HL-60/S4 treated with retinoic acid at 250 ng/mL for 4 days and 3 days (cell line): ENCODE data around the gene PCGF2.

Experiments
- in situ Hi-C: fragments of 300-500 bp; cut with MboI; formaldehyde crosslinking; loops from 2 replicates; pipeline ENCODE4 v1.7.0; 2022; ENCODE audit warnings: low sequenced_read_pairs

The PCGF2 gene

DNA sequence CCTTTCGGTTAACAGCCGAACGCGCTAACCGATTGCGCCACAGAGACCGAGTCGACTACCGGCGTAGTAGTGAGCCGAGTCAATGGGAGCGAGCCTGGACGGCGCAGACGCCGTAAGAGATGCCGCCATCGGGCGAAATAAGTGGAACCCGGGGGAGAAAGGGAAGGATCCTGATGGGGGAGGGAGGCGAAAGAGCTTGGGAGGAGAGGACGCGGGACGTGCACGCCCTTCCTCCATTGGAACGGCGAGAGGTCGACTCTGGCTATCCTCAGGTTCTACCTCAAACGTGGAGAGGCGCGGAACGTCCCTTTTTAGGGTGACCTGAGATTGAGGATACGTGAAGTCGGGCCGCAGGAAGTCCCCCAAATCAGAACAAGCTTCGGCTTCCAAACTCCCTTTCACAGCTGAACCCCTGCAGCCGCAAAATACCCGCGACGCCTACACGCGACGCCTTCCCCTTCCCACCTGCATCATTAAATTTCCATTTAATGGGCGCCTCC lies 3.7 kb upstream of the PCGF2 start:
- in situ Hi-C loops = no loop called here

DNA sequence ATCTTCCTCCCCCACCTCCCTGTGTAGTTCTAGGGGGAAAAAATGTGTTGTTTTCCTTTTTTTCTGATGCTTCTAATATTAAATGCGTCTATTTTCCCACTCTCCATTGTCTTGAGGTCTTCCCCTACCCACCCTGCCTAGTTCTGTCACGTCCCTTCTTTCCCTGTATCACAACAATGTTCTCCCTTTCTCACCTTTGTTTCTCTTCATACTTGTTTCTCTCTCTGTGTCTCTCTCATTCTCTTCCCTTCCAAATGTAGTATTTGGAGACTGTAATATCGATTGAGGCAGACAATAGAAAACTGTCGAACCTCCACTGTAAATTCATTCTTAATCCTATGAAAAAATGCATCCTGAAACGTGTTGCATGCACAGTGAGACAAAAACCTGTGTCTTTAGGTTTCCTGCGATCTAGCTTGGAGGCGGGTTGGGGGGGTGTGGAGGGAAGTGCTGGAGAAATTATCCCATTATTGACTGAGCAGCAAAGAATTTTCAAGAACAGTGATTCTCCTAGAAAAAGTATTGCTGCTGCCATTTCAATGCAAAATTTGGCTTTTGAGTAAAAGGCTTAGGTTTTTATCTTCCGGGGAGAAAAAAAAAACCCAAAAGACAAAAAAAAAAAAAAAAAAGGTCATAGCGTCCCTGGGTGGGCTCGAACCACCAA lies 3.1 kb upstream of the PCGF2 start:
- in situ Hi-C loops = no loop called here

DNA sequence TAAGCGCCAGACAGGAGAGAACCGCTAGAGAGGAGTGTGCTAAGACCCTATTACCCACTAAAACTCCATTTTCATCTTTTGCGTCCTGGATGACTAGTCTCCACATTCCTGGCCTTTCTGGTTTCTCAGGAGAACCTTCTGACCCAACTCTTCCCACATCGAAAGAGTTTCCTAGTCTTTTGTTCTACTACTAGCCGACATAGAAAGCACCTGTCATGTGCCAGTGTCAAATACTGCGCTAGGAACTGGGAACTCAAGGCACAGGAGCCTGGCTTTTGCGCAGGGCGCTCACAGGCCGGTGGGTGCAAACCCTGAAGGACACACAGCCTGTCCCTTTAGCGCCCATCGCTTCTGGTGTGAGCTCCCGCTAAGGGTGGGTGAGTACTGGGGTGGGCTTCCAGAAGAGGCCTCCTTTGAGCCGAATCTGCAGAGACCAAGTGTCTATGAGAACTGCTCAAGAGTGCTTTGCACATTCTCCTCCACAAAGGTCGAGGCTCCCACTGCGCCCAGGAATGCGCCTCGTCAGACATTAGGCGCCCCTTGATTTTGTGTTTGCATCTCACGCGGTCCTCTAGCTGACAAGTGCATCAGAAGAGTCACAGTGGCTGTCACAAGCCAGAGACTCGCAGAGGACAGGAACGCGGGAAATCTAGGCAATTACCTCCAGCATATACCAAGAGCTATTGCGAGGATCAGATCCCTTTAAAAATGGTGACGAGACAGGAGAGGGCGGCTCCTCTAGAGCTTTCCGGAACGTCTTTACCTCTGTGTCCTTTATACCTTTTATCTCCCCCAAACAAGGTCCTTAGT lies 2.4 kb upstream of the PCGF2 start:
- in situ Hi-C loops = no loop called here

DNA sequence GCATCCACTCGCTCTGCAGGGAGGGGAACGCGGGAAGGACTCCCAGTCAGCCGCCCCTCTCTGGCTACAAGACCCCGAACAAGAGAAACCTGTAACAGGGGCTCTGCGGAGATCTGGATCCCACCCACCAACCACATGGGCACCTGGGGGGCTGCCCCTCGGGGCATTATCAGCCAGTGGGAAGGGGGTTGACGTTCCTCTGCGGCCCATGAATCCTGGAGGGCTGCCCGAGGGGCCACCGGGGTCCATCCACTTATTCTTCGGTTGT lies 1.8 kb upstream of the PCGF2 start:
- in situ Hi-C loops = no loop called here

DNA sequence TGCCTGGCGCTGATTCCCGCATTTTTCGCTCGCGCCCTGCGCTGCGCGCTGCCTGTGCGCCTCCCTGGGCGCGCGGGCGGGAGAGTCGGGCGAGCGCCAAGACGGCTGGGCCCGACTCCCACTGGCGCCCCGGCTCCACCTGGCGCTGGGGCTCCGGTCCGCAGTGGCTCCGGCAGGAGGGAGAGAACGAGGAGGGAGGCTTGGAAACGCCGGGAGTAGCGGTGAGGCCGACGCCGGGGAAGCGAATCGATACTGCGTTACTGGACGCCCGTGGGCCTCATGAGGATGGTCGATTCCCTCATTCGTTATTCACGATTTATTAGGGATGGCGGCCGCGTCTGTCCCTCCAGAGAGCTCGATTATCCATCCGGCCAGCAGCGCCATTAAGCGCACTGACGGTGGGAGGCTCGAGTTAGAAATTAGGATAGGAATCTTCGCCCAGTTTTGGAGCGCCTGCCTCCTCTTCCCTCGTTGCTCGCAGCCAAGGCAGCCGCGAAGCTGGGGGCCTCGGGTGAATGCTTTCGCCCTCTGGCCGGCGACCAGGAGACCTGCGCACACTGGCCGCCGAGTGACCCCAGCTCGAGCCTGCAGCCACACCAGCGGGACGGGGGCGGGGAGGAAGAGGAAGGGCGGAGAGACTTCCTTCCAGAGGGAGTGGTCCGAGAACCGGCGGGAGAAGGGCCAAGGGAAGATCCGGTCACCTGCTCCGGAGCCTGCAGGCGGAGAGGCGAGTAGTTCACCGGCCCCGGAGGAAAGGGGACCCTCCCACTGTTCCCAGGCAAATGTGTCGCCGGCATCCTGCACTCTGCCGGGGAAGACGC lies 1.3 kb upstream of the PCGF2 start:
- in situ Hi-C loops = no loop called here

DNA sequence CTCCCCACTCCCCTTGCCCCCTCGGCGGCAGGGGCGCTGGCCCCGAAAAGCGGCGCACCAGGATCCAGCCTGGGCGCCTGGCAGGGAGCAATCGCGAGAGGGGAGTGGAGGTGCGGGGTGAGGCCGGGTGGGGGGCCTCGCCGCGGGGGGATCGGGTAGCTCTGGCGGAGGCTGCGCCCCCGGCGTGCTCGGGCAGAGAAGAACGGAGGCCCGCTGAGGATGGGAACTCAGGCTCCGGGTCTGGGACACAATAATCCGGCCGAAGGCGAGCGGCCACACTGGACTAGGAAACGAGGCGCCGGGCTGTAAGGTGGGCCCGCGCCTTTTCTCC lies 721 bp upstream of the PCGF2 start:
- in situ Hi-C loops = no loop called here

DNA sequence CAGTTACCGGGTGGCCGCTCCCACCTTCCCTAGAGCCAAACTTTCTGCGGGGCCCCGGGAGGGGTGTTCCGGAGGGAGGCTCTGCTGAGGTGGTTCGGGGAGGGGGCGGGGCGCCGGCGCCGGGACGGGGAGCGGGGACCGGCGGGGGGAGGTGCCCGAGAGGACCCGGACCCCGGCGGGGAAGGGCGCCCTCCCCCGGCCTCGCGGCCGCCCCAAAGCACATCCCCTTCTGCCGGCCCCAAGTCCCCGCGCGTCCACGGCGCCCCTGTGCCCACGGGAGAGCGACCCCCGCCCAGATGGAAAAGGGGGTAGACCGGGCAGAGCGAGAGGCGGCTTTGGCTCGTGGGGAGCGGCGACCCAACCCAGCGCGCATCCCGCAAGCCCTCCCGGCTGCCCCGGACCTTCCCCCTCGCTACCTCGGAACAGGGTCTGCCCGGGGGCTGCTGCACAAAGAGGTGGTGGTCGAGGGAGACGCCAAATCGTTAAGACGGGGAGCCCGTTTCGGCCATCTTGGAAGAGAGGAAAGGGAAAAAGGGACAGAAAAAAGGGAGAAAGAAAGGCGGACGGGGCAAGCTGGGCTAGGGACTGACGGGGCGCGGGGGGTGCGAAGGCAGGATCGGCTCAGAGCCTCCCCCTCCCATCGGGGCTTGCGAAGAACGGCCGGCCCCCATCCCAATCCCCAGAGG lies 530 bp downstream of the PCGF2 start:
- in situ Hi-C loops = no loop called here

DNA sequence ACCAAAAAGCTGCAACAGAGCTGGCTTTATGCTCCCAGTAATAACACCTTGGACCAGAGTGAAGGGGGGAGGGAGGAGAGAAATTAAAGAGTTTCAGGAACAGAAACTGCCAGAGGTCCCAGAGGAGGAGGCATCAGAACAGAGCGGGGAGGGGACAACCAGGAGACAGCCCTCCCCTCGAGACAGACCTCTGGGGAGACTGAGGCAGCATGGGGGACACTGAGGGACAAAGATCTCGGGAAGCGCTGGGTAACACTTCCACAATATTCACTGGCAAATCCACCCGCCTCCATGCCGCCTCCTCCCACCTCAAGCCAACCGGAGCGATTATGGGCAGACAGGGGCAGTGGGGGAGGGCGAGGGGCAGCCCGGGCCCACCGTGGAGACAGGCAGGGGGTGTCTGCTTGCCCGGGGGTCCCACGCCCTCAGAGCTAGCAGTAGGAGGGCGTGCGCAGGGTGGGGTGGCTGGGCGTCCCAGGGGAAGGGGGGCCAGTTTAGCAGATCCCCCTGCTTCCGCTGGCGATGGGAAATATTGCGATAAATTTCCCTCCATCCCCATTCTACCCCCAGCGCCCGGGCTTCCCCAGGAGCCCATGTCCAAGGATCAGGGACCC lies 1.2 kb downstream of the PCGF2 start:
- in situ Hi-C loops = no loop called here

DNA sequence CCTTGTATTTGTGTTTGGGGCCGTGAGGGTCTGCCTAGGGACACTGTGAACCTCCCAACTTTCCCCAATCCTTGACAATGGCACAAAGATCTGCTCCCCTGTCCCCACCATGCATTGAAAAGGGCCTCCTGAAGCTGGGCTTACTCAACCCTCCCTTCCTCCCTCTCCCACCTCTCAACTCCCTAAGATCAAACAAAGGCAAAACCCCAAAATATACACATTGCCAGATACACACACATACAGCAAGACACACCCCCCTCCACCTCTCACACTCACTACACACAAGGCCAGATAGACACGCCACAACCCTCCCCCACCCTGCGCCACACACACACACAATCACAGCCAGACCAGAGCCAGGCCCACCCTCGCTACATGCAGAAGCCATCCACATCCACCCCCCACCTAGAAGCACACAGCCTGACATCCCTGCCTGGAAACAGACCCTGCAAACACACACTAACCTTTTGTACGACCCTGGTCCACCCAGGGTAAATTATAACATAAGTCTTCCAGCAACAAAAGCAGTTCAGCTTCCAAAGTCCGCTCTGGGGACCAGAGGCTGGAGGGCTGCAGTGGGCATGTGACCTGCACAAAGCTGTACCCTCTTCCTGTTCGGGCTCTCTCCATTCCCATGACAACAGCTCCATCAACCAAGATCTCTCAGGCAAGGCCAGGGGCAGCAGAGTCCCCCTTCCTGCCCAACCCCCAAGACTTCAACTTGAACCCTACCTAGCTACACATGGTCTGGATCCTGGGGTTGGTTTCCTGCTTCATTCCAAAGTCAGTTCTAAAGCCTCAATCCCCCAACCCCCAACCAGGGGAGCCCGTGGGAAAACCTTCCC lies 1.9 kb downstream of the PCGF2 start:
- in situ Hi-C loops = no loop called here

DNA sequence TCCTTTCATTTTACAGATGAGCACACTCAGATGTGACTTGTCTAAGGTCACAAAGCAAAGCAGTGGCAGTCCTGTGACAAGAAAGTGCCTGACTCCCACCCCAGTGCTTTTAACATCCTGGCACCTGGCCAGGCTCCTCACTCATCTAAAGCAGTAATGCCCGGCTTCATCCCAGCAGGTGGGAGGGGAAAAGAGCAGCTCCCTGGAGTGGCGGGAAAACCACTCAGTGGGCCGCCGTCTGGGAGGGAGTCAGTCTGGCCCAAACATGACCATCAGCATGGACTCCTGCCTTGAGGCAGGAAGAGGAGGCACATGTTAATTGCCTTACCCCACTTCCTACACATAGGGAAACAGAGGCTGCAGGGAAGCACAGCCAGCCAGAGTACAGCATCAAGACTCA lies 2.6 kb downstream of the PCGF2 start:
- in situ Hi-C loops = no loop called here

DNA sequence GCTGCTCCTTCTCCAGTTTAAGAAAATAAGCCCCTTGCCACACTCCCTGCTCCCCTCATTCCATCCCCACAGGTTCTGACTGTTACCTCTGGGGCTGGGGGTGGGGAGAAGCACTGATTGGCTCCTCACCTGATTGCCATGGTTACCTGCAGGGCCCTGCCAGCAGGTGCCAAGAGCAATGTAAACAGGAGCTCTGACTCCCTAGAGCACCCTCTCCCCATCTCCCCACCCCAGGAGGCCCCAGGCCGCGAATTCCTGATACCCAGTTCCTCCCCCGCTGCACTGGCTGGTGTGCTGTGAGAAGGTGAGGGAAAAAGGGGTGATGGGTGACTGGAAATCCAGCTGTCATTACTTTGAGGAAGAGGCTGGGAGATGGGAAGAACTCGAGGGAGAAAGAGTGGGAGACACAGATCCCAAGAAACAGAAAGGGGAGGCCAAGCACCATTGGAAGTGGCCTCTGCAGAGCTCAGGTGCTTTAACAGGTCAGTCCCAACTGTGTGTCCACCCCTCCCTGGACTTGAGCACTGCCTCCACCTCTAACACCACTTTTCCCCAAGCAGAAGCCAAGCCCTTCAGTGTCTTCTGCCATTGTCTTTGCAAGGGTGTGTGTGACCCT lies 4.5 kb downstream of the PCGF2 start:
- in situ Hi-C loops = no loop called here

- in situ Hi-C loops = no loop called here
Measured at GRCh38 chr17:38742411-38743308, 5.5 kb downstream of the PCGF2 start.

DNA sequence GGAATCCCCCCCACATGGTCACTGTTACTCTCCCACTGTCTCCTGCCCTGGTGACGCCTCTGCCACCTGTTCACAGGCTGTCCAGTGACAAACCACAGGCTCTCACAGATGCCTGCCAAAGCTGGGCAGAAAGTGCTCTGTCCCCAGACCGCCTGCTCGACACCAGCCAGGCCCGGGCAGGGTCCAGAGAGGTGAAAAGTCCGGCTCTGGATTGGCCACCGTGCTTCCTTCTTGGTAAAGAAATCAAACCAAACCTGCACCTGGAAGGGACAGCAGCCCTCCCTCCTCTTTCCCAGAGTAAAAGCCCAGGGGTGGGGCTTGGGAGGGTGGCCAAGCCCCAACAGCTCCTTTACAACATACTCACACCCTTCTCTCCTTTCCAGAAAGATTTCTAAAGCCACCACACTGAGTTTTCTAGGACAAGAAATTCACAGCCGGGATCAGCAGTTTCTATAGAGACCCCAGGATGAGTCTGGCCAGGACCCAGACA lies 6.2 kb downstream of the PCGF2 start:
- in situ Hi-C loops = no loop called here

GRCh38 chr17:38741461-38741860 lies 6.7 kb downstream of the PCGF2 start:
- in situ Hi-C loops = no loop called here

DNA sequence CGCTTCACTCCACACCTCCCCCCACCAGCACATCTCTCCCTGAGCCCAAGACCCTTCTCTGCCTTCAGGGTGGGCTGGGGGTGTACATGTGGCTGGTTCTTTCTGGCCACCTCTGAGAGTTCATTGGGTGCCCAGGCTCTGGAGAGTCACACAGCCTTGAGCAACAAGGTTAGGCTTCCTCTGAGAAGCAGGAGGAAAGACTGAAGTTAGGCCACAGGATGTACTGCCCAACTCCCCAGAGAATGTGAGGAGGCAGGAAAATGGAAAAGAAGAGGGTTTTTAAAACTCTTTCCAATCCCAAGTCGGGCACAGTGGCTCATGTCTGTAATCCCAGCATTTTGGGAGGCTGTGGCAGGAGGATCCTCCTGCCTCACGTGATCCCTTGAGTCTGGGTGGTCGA lies 7.3 kb downstream of the PCGF2 start:
- in situ Hi-C loops = no loop called here

DNA sequence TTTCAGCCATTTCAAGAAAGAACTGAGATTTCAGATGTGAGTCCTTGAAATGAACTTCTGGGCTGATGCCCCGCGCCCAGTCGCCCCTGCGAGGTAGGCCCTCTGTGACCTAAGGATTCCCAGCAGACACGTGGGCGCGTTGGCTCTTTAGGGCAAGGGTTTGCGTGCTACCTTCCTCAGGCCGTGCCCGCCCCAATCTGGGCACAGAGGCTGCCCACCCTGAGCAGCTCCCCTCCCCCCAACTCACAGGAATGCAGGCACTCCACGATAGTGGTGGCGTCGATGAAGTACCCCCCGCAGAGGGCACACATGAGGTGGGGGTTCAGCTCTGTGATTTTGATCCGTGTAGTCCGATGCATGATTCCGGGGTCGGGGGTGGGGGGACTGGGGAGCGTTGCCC lies 8.1 kb downstream of the PCGF2 start:
- in situ Hi-C loops = no loop called here

GRCh38 chr17:38739305-38739704 lies 8.8 kb downstream of the PCGF2 start:
- in situ Hi-C loops = no loop called here

DNA sequence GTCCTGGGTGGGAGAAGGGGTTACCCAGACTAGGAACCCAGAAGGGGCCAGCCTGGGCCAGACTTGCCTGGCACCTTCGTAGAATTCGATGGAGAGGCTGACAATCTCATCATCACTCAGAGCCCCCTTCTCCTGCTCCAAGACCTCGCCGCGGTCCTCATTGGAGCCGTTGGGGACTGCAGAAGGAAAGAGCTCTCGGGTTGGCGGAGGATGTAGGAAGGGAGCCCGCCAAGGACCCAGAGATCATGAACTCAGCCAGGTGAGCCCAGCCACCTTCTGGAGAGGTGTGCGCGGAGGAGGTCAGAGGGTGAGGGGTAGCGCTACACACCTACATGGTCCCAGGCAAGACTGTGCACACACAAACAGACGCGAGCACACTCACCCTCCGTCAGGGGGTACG lies 9.4 kb downstream of the PCGF2 start:
- in situ Hi-C loops = no loop called here
